HepG2 (cell line): ENCODE data around the gene ATP13A3. TPM values are rescaled to one million over a fixed set of nuclear protein-coding genes. Genes with fewer than 3 reads are reported as not detected.
A peak's percentile ranks its signal among the peaks of the same experiment; 100 is the strongest.

Source experiments
- ARNT ChIP-seq: fragments of 450-650 bp; IDR thresholded peaks from 2 replicates; pipeline ENCODE4 v1.6.1; 2017
- BCL6 ChIP-seq: IDR thresholded peaks from 2 replicates; pipeline ENCODE4 v1.6.1; 2016; ENCODE audit warnings: missing genetic modification reagents, missing compliant biosample characterization
- CREM ChIP-seq, 2 experiments: sonication (generic) in 1 of 2; formaldehyde crosslinking in 1 of 2; IDR thresholded peaks; 2 replicates each; pipeline versions ENCODE4 v1.4.0 to v1.6.1; 2016 to 2020; ENCODE audit warnings: antibody characterized with exemption in 1 of 2, mild to moderate bottlenecking in 1 of 2, missing genetic modification reagents in 1 of 2
- ELF1 ChIP-seq: sonication (generic); formaldehyde crosslinking; IDR thresholded peaks from 2 replicates; pipeline ENCODE4 v1.4.0; 2020; ENCODE audit warnings: missing genetic modification reagents
- EP300 ChIP-seq, 3 experiments: sonication (generic) in 1 of 3; formaldehyde crosslinking in 1 of 3; IDR thresholded peaks; 2 replicates each; pipeline versions ENCODE4 v1.5.1 to v1.6.1; 2011 to 2020; ENCODE audit warnings: low read depth in 2 of 3, low read length in 2 of 3, borderline replicate concordance in 1 of 3, improper control_type of control experiment in 1 of 3, mild to moderate bottlenecking in 1 of 3, missing genetic modification reagents in 1 of 3, moderate library complexity in 1 of 3
- MAFK ChIP-seq, 2 experiments: IDR thresholded peaks in 1 of 2; conservative IDR thresholded peaks in 1 of 2; 2 replicates each; pipeline ENCODE4 v1.6.1; 2011; ENCODE audit warnings: improper control_type of control experiment in 2 of 2, low read length in 2 of 2
- MXI1 ChIP-seq: IDR thresholded peaks from 3 replicates; pipeline ENCODE4 v1.6.1; 2012; ENCODE audit warnings: low read depth, low read length, inconsistent platforms, borderline replicate concordance
- MZF1 ChIP-seq: sonication (generic); formaldehyde crosslinking; IDR thresholded peaks from 2 replicates; pipeline ENCODE4 v1.8.1; 2023; ENCODE audit warnings: mild to moderate bottlenecking, missing genetic modification reagents, borderline replicate concordance
- NONO ChIP-seq, 2 experiments: fragments of 450-650 bp in 1 of 2; sonication (generic) in 1 of 2; formaldehyde crosslinking in 1 of 2; IDR thresholded peaks in 1 of 2; conservative IDR thresholded peaks in 1 of 2; 2 replicates each; pipeline versions ENCODE4 v1.6.1 to v1.8.0; 2017 to 2022; ENCODE audit warnings: mild to moderate bottlenecking in 1 of 2, missing genetic modification reagents in 1 of 2, moderate library complexity in 1 of 2
- NR2C2 ChIP-seq: sonication (generic); formaldehyde crosslinking; IDR thresholded peaks from 2 replicates; pipeline ENCODE4 v1.4.0; 2020; ENCODE audit warnings: missing genetic modification reagents, mild to moderate bottlenecking, moderate library complexity, borderline replicate concordance
- NR2F1 ChIP-seq, 2 experiments: fragments of 450-650 bp in 1 of 2; formaldehyde crosslinking in 1 of 2; IDR thresholded peaks; 2 replicates each; pipeline versions ENCODE4 v1.5.0 to v1.6.1; 2016 to 2020; ENCODE audit warnings: mild to moderate bottlenecking in 1 of 2, missing compliant biosample characterization in 1 of 2, missing genetic modification reagents in 1 of 2, moderate library complexity in 1 of 2
- PITX1 ChIP-seq: sonication (generic); formaldehyde crosslinking; IDR thresholded peaks from 2 replicates; pipeline ENCODE4 v1.5.1; 2020; ENCODE audit warnings: mild to moderate bottlenecking, missing genetic modification reagents
- ZNF224 ChIP-seq: sonication (generic); formaldehyde crosslinking; IDR thresholded peaks from 2 replicates; pipeline ENCODE4 v1.5.0; 2020; ENCODE audit warnings: mild to moderate bottlenecking, missing genetic modification reagents
- ZNF331 ChIP-seq: sonication (generic); formaldehyde crosslinking; IDR thresholded peaks from 2 replicates; pipeline ENCODE4 v1.4.0; 2020; ENCODE audit warnings: missing genetic modification reagents
- ZNF431 ChIP-seq: sonication (generic); formaldehyde crosslinking; IDR thresholded peaks from 2 replicates; pipeline ENCODE4 v1.9.0; 2022; ENCODE audit warnings: missing genetic modification reagents, low read depth, mild to moderate bottlenecking, borderline replicate concordance
- ZNF619 ChIP-seq: sonication (generic); formaldehyde crosslinking; IDR thresholded peaks from 2 replicates; pipeline ENCODE4 v1.4.0; 2020; ENCODE audit warnings: mild to moderate bottlenecking, missing genetic modification reagents
- ZNF772 ChIP-seq: sonication (generic); formaldehyde crosslinking; IDR thresholded peaks from 2 replicates; pipeline ENCODE4 v1.5.0; 2020; ENCODE audit warnings: mild to moderate bottlenecking, missing genetic modification reagents
- polyA plus RNA-seq, 8 experiments: library from polyadenylated mRNA; depleted of rRNA in 3 of 8; stranded (reverse) in 7 of 8; unstranded in 1 of 8; fragments of >200 nt; fragmentation: Illumina TruSeq in 4 of 8; extraction: Trizol in 4 of 8; gene quantifications; 2 replicates each; pipeline versions ENCODE4 v1.2.1 to v1.2.3, GENCODE V29; 2011 to 2016; ENCODE audit warnings: low read depth in 4 of 8, missing spikeins in 1 of 8, mixed read lengths in 1 of 8; ENCODE audit not compliant: insufficient read depth in 1 of 8
- total RNA-seq, 5 experiments: library from RNA; depleted of rRNA; stranded (reverse); fragments of >200 nt; fragmentation: Illumina TruSeq; extraction: Trizol; gene quantifications; 2 replicates each; pipeline ENCODE4 v1.2.3, GENCODE V29; 2016; ENCODE audit warnings: low read depth in 1 of 5
- TF ChIP-seq, protein P1 (sequence below): sonication (generic); formaldehyde crosslinking; IDR thresholded peaks from 2 replicates; pipeline ENCODE4 v1.8.0; 2022; ENCODE audit warnings: missing genetic modification reagents, mild to moderate bottlenecking, inconsistent platforms, borderline replicate concordance
- TF ChIP-seq, protein P2 (sequence below): sonication (generic); formaldehyde crosslinking; IDR thresholded peaks from 2 replicates; pipeline ENCODE4 v1.8.0; 2022; ENCODE audit warnings: mild to moderate bottlenecking, missing genetic modification reagents, moderate library complexity
- TF ChIP-seq, protein P3 (sequence below): IDR thresholded peaks from 2 replicates; pipeline ENCODE4 v1.6.1; 2016; ENCODE audit warnings: missing compliant biosample characterization, missing genetic modification reagents, borderline replicate concordance
- TF ChIP-seq, protein P4 (sequence below): sonication (generic); formaldehyde crosslinking; IDR thresholded peaks from 2 replicates; pipeline ENCODE4 v1.4.0; 2020; ENCODE audit warnings: mild to moderate bottlenecking, missing genetic modification reagents

ATP13A3 gene
- total and polyA plus RNA-seq, 2 of the 13 experiments (the other 11 are each of a cell fraction or from before 2014, with no cell fraction given), result 44.9 to 80.8 TPM

DNA sequence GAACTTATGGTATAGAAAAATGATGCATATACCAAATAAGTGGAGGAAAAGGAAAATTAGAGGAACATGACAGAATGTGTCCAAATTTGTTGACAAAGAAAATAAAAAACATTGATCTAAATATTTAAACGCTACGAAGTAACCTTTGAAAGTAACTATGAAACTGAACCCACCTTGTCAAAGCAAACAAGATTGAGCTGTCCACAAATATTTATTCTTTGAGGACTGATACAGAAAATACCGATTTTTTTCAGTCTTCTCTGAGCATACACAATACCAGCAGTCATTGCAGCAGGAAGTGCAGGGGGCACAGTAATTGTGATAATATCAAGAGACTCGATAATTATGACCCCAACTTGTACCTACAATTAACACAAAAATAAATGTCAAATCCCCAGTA, 40.0 kb downstream of the ATP13A3 start (continued):
- TF ChIP-seq, protein P1, sequence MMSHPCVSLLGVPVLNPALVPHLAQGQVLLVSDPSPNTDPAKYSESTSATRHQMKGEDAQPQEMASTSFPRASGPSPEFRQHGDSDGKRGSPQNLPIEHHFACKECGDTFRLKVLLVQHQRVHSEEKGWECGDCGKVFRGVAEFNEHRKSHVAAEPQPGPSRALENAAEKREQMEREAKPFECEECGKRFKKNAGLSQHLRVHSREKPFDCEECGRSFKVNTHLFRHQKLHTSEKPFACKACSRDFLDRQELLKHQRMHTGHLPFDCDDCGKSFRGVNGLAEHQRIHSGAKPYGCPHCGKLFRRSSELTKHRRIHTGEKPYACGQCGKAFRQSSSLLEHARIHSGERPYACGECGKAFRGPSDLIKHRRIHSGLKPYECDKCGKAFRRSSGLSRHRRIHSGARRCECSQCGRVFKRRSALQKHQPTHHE (CRISPR knock-in tag), result no peak
- TF ChIP-seq CREM (IDR thresholded peaks at IDR 0.05), result peak; percentile 64; the same call in 1 of the 2 replicates
- no peak for TF ChIP-seq CREM (CRISPR knock-in tag; IDR thresholded peaks at IDR 0.05)
- TF ChIP-seq MZF1 (CRISPR knock-in tag), result no peak
- TF ChIP-seq NR2C2 (CRISPR knock-in tag), result peak; percentile 30
- no peak for TF ChIP-seq NR2F1 (CRISPR knock-in tag; IDR thresholded peaks at IDR 0.05)
- no peak for TF ChIP-seq ZNF431
- TF ChIP-seq MAFK (conservative IDR thresholded peaks at IDR 0.05 in 1 of 2, IDR thresholded peaks at IDR 0.05 in 1 of 2; ENCODE audit: low read length in 2 of 2), result no peak
- TF ChIP-seq MXI1, result no peak
- no peak for TF ChIP-seq ZNF619 (CRISPR knock-in tag)
- TF ChIP-seq EP300 (IDR thresholded peaks at IDR 0.05; ENCODE audit: low read depth in 2 of 2, low read length in 2 of 2), result peak in 1 of 2 experiments; percentile 71; a peak in 2 of 4 replicates
- TF ChIP-seq EP300 (CRISPR knock-in tag; IDR thresholded peaks at IDR 0.05; ENCODE audit: borderline replicate concordance), result no peak
- peak; percentile 86 for TF ChIP-seq PITX1
- TF ChIP-seq ZNF772 (CRISPR knock-in tag), result no peak
- TF ChIP-seq, protein P2, sequence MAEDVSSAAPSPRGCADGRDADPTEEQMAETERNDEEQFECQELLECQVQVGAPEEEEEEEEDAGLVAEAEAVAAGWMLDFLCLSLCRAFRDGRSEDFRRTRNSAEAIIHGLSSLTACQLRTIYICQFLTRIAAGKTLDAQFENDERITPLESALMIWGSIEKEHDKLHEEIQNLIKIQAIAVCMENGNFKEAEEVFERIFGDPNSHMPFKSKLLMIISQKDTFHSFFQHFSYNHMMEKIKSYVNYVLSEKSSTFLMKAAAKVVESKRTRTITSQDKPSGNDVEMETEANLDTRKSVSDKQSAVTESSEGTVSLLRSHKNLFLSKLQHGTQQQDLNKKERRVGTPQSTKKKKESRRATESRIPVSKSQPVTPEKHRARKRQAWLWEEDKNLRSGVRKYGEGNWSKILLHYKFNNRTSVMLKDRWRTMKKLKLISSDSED (CRISPR knock-in tag), result no peak
- no peak for TF ChIP-seq ZNF331 (CRISPR knock-in tag)
- peak; percentile 21; the same call in 1 of the 2 replicates for TF ChIP-seq ELF1 (CRISPR knock-in tag)
- TF ChIP-seq, protein P3, sequence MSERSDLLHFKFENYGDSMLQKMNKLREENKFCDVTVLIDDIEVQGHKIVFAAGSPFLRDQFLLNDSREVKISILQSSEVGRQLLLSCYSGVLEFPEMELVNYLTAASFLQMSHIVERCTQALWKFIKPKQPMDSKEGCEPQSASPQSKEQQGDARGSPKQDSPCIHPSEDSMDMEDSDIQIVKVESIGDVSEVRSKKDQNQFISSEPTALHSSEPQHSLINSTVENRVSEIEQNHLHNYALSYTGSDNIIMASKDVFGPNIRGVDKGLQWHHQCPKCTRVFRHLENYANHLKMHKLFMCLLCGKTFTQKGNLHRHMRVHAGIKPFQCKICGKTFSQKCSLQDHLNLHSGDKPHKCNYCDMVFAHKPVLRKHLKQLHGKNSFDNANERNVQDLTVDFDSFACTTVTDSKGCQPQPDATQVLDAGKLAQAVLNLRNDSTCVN (CRISPR knock-in tag), result no peak
- TF ChIP-seq, protein P4, sequence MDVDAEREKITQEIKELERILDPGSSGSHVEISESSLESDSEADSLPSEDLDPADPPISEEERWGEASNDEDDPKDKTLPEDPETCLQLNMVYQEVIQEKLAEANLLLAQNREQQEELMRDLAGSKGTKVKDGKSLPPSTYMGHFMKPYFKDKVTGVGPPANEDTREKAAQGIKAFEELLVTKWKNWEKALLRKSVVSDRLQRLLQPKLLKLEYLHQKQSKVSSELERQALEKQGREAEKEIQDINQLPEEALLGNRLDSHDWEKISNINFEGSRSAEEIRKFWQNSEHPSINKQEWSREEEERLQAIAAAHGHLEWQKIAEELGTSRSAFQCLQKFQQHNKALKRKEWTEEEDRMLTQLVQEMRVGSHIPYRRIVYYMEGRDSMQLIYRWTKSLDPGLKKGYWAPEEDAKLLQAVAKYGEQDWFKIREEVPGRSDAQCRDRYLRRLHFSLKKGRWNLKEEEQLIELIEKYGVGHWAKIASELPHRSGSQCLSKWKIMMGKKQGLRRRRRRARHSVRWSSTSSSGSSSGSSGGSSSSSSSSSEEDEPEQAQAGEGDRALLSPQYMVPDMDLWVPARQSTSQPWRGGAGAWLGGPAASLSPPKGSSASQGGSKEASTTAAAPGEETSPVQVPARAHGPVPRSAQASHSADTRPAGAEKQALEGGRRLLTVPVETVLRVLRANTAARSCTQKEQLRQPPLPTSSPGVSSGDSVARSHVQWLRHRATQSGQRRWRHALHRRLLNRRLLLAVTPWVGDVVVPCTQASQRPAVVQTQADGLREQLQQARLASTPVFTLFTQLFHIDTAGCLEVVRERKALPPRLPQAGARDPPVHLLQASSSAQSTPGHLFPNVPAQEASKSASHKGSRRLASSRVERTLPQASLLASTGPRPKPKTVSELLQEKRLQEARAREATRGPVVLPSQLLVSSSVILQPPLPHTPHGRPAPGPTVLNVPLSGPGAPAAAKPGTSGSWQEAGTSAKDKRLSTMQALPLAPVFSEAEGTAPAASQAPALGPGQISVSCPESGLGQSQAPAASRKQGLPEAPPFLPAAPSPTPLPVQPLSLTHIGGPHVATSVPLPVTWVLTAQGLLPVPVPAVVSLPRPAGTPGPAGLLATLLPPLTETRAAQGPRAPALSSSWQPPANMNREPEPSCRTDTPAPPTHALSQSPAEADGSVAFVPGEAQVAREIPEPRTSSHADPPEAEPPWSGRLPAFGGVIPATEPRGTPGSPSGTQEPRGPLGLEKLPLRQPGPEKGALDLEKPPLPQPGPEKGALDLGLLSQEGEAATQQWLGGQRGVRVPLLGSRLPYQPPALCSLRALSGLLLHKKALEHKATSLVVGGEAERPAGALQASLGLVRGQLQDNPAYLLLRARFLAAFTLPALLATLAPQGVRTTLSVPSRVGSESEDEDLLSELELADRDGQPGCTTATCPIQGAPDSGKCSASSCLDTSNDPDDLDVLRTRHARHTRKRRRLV (CRISPR knock-in tag), result no peak
- peak; percentile 96 for TF ChIP-seq BCL6
- TF ChIP-seq ZNF224 (CRISPR knock-in tag), result no peak
- no peak for TF ChIP-seq NONO (IDR thresholded peaks at IDR 0.05)
- 0 out of 2 replicates have a peak, but pooled peaks have one; percentile 43 for TF ChIP-seq NONO (CRISPR knock-in tag; conservative IDR thresholded peaks at IDR 0.05)
- no peak for TF ChIP-seq ARNT
